Astrocyte of the spinal cord (primary cell): ENCODE measurements around the gene FUT8.

Experiments used
- DNase-seq: peaks from one replicate; pipeline ENCODE4 v3.0.0; 2011; ENCODE audit warnings: low read depth, low spot score
- H3K4me3 ChIP-seq: 2 replicates; pipeline ENCODE4 v1.5.1; 2011; ENCODE audit warnings: low read depth, mild to moderate bottlenecking, low read length, moderate library complexity
- in situ Hi-C: cut with HindIII; loops from 2 replicates; pipeline ENCODE4 v1.10.0; 2017; ENCODE audit warnings: low sequenced_read_pairs
- TF ChIP-seq, protein P1 (sequence below): IDR thresholded peaks from 2 replicates; pipeline ENCODE4 v1.5.1; 2012; ENCODE audit warnings: low read depth, mild to moderate bottlenecking, low read length, inconsistent platforms

The FUT8 gene

DNA sequence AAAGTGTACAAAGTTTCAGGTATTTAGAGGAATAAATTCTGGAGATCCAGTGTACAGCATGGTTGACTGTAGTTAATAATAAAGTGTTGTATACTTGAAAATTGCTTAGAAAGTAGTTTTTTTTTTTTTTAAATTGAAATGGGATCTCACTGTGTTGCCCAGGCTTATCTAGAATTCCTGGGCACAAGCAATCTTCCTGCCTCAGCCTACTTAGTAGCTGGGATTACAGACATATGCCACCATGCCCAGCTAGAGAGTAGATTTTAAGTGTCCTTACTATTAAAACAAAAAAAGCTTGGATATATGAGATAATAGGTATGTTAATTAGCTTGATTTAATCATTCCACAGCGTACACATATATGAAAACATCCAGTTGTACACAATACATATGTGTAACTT lies 27.7 kb downstream of the FUT8 start:
- in situ Hi-C loops: no loop called here
- TF ChIP-seq, protein P1, sequence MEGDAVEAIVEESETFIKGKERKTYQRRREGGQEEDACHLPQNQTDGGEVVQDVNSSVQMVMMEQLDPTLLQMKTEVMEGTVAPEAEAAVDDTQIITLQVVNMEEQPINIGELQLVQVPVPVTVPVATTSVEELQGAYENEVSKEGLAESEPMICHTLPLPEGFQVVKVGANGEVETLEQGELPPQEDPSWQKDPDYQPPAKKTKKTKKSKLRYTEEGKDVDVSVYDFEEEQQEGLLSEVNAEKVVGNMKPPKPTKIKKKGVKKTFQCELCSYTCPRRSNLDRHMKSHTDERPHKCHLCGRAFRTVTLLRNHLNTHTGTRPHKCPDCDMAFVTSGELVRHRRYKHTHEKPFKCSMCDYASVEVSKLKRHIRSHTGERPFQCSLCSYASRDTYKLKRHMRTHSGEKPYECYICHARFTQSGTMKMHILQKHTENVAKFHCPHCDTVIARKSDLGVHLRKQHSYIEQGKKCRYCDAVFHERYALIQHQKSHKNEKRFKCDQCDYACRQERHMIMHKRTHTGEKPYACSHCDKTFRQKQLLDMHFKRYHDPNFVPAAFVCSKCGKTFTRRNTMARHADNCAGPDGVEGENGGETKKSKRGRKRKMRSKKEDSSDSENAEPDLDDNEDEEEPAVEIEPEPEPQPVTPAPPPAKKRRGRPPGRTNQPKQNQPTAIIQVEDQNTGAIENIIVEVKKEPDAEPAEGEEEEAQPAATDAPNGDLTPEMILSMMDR: no peak
- H3K4me3 ChIP-seq: no peak overlapping the region
- DNase-seq: no peak

- no peak for DNase-seq
Observed at GRCh38 chr14:65444230-65444629, 31.7 kb downstream of the FUT8 start.

DNA sequence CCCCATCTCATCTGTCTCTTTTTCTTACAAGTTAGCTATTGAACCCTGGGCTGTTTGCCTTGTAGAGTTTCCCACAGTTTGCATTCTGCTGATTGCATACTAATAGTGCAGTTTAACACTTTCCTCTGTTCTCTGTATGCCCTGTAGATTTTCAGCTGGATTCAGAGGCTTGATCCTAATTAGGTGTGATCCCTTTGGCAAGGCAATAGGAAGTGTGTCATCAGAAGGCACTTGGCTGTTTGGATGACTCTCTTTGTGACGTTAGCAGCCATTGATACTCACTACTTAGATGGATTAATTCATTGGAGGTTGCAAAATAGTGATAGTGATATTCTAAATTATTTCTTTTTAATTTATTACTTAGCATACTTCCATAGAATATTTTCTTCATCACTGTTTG lies 33.6 kb downstream of the FUT8 start:
- TF ChIP-seq, protein P1: no peak
- no peak for DNase-seq
- in situ Hi-C loops: no loop called here
- H3K4me3 ChIP-seq: no peak overlapping the region

More at GRCh38 chr14:65444230-65444629, 31.7 kb downstream of the FUT8 start:
- H3K4me3 ChIP-seq: no peak overlapping the region
- TF ChIP-seq, protein P1: no peak
- in situ Hi-C loops: no loop called here

DNA sequence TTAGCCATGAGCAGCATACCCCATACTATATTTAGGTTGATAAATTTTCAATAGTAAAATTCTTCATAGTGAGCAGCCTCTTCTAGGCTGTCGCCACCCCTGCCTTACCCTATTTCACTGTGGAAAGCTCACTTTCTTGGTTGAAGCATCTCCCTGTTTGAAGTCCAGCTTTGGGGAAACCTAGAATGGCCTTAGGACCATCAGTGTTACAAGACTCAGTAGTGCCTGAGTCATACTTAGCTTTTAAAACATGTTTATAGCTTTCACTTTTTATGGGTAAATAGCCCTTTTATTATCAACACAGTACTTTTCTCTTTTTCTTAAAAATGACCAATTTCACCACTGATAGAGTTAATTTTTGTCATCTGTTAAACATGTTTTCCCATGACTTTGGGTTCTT lies 37.1 kb downstream of the FUT8 start:
- H3K4me3 ChIP-seq: no peak overlapping the region
- TF ChIP-seq, protein P1: no peak
- DNase-seq: no peak
- in situ Hi-C loops: no loop called here

DNA sequence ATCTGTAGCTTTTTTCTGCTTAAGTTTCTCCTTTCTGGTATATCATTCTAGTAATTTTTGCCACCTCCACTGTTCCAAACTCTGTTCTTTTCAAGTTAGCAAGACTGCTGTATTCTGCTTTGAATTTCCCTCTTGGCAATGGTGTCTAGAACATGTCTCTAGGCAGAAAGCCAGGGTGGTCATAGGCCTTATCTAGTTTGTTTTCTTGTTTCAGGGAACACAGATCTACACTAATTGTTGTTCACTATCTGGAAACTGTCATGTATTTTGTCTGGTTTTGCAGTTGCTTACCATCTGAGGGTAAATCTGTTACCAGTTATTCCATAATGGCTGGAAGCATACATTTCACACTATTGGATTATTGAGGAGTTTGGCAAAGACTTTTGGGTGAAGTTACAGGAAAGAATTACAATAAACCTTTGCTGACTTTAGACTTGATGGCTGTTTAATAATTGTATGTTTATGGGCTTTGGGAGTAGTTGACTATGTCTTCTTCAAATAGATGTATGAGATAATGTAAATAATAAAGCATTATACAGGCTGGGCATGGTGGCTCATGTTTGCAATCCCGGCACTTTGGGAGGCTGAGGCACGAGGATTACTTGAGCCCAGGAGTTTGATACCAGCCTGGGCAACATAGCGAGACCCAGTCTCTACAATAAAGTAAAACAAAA lies 41.4 kb downstream of the FUT8 start:
- no peak overlapping the region for H3K4me3 ChIP-seq
- TF ChIP-seq, protein P1: no peak
- in situ Hi-C loops: no loop called here
- no peak for DNase-seq

- no peak overlapping the region for H3K4me3 ChIP-seq
- TF ChIP-seq, protein P1: no peak
- no peak for DNase-seq
- in situ Hi-C loops: no loop called here
Observed at GRCh38 chr14:65456247-65456646, 43.7 kb downstream of the FUT8 start.
